Right renal cortex interstitium (tissue), 3 donors: Measurements from ENCODE around the gene FSD2. TPM values are rescaled to one million over a fixed set of nuclear protein-coding genes. Genes with fewer than 3 reads are reported as not detected.
"Not testable (repeated sequence)": the region's sequence is repeated elsewhere in the genome, so short reads cannot be mapped to it uniquely, and the experiment has no call there.

ENCODE experiments used
- DNase-seq, 3 donors: peaks; one replicate each; pipeline ENCODE4 v3.0.0-alpha.2; 2013; ENCODE audit warnings: low read depth in 3 of 3, low spot score in 2 of 3
- polyA plus RNA-seq, 3 donors: library from polyadenylated mRNA; unstranded; fragments of 120-200 nt; gene quantifications; one replicate each; pipeline ENCODE4 v1.2.1, GENCODE V29; 2013; ENCODE audit not compliant: insufficient read length in 3 of 3

The FSD2 gene
- polyA plus RNA-seq, 3 donors: 0.10 to 0.21 (median 0.15) TPM

DNA sequence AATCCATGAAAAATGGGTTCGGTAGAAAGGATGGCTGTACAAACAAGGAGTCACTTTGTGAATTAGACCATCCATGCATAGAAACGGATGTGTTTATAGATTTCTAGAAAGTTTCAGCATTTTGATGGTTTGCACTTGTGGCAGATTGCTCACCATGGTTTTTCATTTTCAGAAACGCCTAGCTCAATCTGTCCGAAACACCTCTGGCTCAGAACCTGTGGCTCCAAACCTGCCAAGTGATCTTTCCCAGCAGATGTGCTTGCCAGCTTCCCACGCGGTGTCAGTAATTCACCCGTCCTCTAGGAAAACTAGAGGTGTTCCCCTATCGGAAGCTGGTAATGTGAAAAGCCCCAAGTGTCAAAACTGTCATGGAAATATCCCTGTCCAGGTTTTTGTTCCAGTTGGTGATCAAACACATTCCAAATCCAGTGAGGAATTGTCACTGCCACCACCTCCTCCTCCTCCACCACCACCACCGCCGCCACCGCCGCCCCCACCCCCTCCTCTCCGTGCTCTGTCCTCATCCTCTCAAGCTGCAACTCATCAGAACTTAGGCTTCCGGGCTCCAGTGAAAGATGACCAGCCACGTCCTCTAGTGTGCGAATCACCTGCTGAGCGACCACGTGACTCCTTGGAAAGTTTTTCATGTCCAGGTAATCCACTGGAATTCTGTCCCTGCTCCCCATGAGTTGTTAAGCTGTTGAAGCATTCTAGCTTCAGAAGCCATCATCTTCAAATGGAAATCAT, 24.7 kb upstream of the FSD2 start:
- no peak for DNase-seq

DNA sequence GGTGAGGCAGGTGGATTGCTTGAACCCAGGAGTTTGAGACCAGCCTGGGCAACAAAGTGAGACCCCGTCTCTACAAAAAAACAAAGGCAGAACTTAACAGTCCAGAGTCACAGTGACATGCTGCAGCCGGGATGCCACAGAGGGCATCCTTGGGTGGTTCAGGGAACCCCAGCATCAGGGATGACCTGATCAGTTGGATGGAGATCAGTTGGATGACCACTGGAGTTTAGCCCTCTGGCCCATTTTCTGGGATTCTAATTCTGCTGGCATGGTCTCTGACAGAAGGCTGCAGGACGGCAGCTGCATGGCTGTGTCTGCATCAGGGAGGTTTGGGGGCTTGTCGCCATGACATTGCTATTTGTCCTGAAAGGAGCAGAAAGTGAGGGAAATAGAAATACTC, 23.4 kb upstream of the FSD2 start:
- DNase-seq: no peak

DNA sequence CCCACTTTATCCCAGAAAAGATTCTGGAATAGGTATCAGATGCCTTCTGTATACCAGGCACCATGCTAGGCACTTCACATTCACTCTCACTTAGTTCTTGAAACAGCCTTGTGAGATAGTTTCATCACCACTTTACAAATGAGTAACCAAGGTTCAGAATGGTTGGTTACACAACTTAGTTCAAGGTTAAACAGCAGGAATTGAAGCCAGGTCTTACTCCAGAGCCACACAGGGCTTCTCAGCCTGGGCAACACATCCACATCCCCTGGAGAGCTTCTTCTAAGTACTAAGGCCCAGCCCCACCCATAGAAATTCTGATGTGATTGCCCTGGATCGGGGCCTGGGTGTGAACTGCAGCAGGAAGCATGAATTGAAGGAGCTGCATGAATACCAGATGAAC, 22.2 kb upstream of the FSD2 start:
- no peak for DNase-seq

DNA sequence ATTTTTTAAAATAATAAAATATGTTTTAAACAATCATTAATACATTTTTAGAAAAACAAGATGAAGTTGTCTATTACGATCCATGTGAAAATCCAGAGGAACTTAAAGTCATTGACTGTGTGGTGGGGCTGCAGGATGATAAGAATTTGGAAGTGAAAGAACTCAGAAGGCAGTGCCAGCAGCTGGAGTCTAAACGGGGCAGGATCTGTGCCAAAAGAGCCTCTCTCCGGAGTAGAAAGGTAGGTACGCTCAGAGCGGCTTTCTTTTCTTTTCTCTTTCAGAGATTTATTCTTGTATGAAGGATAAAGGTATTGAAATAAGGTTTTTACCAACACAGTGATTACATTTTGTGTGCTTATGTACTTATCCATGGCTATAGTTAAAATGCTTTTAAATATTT, 17.2 kb upstream of the FSD2 start:
- no peak for DNase-seq

DNA sequence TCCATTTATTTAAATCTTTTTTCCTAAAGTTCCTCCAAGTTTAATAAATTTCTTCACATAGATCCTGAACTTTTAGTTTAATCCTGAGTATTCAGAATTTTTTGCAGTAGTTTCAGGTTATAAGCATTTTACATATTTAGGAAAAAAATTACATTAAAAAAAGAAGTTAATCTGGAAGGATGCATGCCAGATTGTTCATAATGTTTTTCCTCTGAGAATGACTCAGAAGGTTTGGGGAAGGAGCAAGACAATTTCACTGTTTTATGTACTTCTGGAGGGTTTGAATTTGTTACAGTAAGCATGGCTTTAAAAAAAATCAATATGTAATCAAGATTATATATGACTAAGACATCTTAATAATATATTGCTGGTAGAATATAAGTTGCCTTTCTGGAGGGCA, 16.0 kb upstream of the FSD2 start:
- DNase-seq: not testable (repeated sequence)

DNA sequence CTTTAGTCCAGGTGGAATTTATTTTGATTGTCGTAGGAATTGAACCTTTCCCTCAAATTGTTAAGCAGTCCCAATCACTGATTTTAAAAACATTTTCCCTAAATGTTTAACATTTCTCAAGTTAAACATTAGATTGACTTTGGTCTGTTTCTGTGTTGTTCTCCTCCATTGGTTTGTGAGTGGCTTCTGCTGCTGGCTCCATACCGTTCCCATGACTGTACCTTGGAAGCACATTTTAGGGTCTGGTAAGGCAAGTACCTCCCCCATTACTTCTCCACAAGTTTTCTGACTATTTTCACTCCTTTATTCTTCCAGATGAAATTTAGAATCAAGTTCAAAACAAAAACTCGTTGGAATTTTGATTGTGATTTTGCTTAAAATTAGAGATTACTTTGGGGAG, 15.5 kb upstream of the FSD2 start:
- DNase-seq: not testable (repeated sequence)

DNA sequence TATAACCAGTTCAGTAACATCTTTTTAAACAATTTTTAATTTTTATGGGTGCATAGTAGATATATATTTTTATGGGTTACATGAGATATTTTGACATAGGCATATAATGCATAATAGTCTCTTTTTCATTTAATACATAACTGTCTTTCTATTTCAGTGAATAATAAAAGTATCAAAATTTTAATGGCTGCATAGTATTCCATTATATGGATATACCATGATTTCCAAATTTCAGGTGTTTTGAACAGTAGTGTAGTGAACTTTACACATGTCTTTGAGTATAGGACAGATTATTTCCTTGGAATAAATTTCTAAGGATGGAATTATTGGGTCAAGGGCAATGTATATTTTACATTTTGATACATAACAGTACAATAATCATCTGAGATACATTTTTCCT, 14.3 kb upstream of the FSD2 start:
- DNase-seq: no peak

DNA sequence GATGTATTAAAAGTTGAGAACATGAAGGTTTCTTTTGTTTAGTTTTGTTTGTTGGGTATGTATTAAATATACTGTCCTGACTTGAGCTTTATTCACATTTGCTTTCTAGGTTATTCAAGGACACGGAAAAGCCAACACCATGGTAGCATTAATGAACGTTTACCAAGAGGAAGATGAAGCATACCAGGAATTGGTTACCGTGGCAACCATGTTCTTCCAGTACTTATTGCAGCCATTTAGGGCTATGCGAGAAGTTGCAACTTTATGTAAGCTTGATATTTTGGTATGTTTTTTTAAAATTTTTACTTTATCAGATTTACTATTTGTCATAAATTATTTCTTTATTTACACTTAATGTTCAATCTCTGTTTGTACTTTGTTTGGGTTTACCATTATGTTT, 7.1 kb upstream of the FSD2 start:
- DNase-seq: no peak

DNA sequence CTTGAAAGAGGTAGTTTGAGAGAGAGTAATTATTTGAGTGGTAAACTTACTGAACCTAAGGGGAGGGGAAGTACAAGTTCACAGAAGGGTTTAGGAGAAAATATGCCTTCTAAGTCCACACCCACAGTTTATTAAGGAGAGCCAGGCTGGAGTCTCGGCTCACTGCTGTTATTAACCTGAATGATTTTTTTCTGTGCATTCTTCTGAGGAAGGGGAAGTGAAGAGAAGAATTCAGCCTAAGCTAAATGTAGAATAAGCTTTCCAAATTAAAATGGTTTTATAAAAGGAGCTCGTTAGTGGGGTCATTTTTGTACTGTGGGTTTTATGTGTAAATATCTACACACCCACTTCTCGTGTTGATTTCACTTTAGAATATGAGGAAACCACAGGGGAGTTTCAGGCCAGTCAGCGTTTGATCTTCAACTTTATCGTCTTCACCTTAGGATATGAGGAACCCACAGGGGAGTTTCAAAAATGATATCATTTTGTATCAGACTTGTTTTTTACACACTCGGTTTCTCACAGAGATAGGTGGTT, 5.1 kb upstream of the FSD2 start:
- DNase-seq: peak in 1 of 3 donors; percentile 16

DNA sequence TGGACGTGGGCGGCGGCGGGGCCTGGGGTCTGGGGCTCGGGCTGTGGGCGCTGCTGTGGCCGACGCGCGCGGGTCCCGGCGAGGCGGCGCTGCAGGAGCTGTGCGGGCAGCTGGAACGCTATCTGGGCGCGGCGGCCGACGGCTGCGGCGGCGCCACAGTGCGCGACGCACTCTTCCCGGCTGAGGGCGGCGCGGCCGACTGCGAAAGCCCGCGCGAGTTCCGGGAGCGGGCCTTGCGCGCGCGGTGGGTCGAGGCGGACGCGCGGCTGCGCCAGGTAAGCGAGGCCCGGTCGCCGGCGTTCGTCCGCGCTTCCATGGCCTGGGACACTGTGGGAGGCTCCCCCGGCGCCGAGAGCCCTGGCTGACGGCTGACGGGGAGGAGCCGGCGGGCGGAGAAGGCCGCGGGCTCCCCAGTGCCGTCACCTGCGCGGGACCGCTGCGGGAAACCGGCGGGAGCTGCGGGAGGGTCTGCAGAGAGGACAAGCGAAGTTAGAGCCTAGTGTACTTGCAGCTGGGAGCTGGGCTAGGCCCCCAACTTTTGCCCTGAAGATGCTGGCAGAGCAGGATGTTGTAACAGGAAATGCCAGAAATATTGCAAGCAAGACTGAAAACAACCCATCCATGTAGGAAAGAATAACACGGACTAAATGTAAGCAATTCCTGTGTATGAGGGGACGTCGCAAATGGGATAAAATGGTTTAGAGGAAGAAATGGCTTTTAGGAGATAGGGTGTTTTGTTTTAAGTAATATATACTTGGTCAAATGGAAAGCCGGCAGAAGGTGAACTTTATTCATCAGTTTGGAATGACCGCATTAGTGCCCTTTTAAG, 4.4 kb upstream of the FSD2 start:
- DNase-seq: peak in 1 of 3 donors; percentile 19

DNA sequence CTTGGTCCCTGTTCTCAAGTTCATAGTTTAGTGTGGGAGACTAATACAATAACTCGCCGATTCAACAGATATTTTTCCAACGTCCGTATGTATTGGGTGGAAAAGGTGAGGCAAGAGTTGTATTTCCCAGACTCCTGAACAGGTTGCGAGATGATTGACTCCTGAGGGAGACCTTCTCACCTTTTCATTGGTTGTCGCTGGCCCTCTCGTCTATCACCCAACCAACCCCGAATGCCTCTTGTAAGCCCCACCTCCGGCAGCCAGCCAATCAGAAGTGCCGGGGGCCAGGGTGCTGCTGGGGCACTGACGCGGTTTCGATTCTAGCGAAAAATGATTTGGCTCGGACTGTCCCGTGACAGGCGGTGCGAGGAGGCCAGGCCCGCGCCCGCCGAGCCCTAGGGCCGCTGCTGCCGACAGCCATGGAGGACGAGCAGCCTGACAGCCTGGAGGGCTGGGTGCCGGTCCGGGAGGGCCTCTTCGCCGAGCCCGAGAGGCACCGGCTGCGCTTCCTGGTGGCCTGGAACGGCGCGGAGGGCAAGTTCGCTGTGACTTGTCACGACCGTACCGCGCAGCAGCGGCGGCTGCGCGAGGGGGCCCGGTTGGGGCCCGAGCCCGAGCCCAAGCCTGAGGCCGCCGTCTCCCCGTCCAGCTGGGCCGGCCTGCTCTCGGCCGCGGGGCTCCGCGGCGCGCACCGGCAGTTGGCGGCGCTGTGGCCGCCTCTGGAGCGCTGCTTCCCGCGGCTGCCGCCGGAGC, 3.6 kb upstream of the FSD2 start, which contains the start of gene WHAMM:
WHAMM (plus strand) TSS at position 321 of the 753 bp plus-strand sequence; CDS start at position 420, 99 bp downstream.
- DNase-seq: peak; percentile 85 to 96 (median 95)

DNA sequence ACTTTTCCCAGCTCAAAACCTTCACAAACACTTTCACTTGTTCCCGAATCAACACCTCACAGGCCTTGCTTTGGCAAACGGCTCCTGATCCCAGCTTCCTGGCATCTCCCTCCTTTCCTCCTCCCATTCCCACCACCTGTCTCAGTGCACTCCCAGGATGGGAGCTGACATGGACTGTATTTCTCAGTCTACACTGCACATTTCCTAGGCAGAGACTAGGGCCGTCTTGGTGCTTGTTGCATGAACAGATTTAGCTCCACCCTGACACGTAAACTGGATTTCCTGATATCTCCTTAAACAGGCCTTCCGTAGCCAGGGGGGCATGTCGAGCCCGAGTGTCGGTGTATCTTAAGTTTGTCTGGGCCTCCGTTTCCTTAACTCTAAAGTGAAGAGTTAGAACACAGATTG, 2.8 kb upstream of the FSD2 start:
- no peak for DNase-seq

DNA sequence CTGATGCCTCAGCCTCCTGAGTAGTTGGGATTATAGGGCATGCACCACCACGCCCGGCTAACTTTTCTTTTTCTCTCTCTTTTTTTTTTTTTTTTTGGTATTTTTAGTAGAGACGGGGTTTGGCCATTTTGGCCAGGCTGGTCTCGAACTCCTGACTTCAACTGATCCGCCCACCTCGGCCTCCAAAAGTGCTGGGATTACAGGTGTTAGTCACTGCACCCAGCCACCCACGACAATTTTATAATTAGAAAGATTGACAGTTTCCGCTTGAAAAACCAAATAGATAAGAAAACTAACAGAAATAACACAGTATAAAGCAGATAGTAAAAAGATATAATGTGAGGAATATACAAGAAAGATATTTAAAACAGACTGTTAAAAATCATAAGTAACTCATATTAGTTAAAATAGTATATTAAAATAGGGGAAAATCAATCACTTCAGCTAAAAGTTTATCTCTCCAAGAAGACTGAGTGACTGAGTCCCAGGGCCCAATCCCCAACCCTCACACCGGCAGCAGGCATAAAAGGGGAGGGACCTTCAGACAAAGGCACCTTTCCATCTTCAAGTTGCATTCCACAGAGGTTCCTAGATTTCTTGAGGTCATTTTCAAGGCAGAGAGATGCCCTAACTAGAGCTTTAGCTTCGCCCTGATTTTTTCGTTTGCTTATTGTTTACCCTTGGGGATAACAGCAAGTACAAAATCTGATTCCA, 2.2 kb upstream of the FSD2 start:
- no peak for DNase-seq

DNA sequence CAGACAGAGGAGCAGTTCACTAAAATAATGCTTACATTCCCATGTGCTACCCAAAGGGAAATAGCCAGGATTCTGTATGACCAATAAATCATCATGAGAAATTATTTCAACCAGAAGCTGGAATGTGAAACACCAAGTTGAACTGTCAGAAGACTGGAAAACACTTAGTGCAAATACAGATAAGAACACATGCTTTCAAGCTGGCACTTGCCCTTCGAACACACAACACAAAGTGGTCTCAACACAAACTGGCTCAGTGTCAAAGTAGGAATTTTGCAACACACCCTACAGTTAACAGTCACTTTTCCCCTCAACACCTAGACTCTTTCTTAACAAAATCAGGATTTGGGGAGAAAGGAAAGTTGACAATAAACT, 1.3 kb downstream of the FSD2 start:
- no peak for DNase-seq

DNA sequence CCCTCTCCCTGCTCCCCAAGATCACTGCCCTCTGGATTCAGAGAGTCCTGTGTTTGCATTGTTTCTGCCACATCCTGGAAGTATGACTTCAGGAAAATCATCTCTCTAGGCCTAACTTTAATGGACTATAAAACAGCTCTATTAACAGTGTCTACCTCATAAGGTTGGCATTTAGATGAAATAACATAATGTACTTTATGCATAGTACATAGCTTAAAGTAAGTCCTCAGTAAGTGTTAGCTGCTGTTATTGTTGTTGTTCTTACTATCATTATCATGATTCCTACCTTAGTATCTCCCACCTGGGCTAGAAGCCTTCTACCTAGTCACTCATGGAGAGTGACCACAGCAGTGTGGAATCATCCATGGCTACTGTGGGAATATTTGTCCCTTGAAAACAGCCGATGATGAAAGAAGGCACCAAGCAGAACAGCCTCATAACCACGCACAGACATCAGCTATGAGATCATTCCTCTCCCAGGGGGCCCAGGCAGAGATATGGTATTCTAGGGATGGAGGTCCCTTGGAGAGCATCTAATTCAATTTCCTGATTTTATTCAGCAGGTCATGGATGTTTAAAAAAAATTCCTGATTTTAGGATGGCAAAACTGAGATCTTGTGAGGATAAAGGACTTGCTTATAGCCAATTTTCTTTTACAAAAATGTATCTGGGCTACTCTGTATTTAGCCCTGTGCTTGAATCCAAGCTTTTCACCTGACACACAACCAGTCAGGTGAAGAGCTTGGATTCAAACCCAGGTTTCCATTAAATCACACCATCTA, 1.9 kb downstream of the FSD2 start:
- DNase-seq: no peak

DNA sequence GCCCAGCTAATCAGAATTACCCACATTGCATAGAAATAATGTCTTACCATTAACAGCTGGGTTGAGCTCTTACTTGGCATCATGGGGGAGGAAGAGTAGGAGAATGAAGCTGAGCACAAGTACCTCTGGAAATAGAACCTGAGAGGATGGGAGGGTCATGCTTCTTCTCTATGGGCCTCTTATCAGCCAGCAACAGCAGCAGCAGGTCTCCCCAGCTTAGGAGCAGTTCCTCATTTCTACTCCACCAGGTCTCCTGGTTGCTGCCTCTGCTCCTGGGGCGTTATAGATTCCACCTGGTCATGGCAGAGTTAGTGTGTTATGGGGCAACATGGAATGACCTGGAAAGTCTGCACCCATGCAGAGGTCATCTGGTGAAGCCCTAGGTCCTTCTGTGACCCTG, 3.4 kb downstream of the FSD2 start:
- DNase-seq: no peak

DNA sequence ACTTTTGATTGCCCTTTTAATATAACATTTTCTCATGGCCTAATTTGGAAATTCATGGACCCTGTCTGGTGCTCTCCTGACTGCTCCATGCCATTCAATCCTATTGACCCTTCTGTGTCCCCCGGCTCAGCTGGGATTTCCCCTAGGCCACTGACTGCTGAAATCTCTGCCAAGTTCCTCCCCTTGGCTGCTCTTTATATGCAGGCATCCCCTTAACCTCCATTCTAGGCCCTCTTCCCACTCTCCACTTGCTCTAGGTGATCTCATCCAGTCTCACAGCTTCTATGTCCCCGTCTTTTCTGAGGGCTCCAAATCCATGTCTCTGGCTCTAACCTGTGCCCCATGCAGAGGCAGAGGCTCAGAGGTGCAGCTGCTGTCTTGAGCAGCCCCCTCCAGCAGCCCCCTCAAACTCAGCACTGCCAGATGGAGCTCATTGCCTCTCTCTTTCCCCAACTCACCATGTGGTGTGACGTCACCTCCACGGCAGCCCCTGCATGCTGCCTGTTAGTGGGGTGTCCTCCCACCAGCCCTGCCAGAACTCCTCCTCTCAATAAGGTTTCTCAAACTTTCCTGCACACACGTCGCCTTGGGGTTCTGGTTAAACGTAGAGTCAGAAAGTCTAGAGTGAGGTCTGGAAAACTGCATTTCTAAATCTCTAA, 6.6 kb downstream of the FSD2 start:
- DNase-seq: no peak

DNA sequence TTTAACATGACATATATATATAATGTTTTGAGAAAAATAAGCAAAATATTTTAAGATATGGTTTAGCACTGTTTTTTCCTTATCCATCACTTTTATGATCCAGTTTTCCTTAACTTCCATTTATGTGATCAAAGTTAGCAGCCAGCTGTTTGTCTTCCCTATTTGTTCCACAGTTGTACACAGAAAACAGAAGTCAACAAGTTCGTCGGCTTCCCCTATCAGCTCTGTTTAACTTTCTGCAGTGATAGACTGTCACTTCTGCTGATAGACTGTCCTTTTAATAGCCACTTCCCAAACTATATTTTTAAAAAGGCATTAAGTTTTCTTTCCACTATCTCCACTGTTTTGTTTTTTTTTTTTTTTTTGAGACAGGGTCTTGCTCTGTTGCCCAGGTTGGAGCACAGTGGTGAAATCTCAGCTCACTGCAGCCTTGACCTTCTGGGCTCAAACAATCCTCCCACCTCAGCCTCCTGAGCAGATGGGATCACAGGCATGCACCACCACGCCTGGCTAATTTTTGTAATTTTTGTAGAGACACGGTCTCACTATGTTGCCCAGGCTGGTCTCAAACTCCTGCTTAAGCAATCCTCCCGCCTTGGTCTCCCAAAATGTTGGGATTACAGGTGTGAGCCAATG, 7.2 kb downstream of the FSD2 start:
- no peak for DNase-seq

DNA sequence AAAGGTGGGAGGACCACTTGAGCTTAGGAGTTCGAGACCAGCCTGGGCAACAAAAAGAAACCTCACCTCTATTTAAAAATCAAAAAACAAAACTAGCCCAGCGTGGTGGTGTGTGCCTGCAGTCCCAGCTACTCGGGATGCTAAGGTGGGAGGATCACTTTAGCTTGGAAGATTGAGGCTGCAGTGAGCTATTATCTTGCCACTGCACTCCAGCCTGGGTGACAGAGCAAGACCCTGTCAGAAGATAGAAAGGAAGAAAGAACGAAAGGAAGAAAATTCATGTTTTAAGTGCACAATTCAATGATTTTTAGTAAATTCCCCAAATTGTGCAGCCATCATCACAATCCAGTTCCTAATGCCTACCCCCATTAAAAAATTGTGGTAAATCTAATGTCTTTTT, 7.8 kb downstream of the FSD2 start:
- DNase-seq: no peak
